Stimulated activated CD8-positive, alpha-beta memory T cell treated with anti-CD3 and anti-CD28 coated beads, Interleukin-2, amount 100 ng/mL, for 1 hour (primary cell): ENCODE results near the gene NAA60.
A peak's percentile ranks its signal among the peaks of the same experiment; 100 is the strongest.

Experiments used
- DNase-seq, 2 donors: peaks; one replicate each; pipeline ENCODE4 v3.0.0-alpha.2; 2020; ENCODE audit warnings: low read depth in 2 of 2

The NAA60 gene

GRCh38 chr16:3510416-3510815 is 66.9 kb downstream of the NAA60 start:
- no peak for DNase-seq

- DNase-seq: no peak
These were observed 68.1 kb downstream of the NAA60 start for GRCh38 chr16:3511286-3512180.

GRCh38 chr16:3513892-3514583 is 70.6 kb downstream of the NAA60 start:
- DNase-seq: no peak

GRCh38 chr16:3514621-3515020 is 71.1 kb downstream of the NAA60 start:
- DNase-seq: no peak

- no peak for DNase-seq
These were observed 72.4 kb downstream of the NAA60 start for GRCh38 chr16:3515897-3516296.

GRCh38 chr16:3518292-3518985 is 75.0 kb downstream of the NAA60 start:
- no peak for DNase-seq

GRCh38 chr16:3518986-3519348 is 75.5 kb downstream of the NAA60 start:
- DNase-seq: no peak

GRCh38 chr16:3519581-3519980 is 76.1 kb downstream of the NAA60 start:
- DNase-seq: no peak

GRCh38 chr16:3520413-3520812 is 76.9 kb downstream of the NAA60 start:
- DNase-seq: no peak

- DNase-seq: no peak
These were observed 77.4 kb downstream of the NAA60 start for GRCh38 chr16:3520841-3521240.

- no peak for DNase-seq
These were observed 79.8 kb downstream of the NAA60 start for GRCh38 chr16:3523281-3523680.

GRCh38 chr16:3525951-3526350 is 82.5 kb downstream of the NAA60 start:
- no peak for DNase-seq

- peak; percentile 17 to 26 for DNase-seq
These were observed 83.8 kb downstream of the NAA60 start for GRCh38 chr16:3527216-3527829.

- no peak for DNase-seq
These were observed 84.9 kb downstream of the NAA60 start for GRCh38 chr16:3528406-3528805.

GRCh38 chr16:3529175-3529574 is 85.7 kb downstream of the NAA60 start:
- no peak for DNase-seq

GRCh38 chr16:3530371-3530914 is 87.0 kb downstream of the NAA60 start:
- DNase-seq: no peak

GRCh38 chr16:3532741-3533140 is 89.3 kb downstream of the NAA60 start:
- no peak for DNase-seq

- no peak for DNase-seq
These were observed 90.6 kb downstream of the NAA60 start for GRCh38 chr16:3534126-3534525.

- no peak for DNase-seq
These were observed 92.8 kb downstream of the NAA60 start for GRCh38 chr16:3536271-3536731.
